Measurements from ENCODE around the gene DNTTIP2.

The DNTTIP2 gene

DNA sequence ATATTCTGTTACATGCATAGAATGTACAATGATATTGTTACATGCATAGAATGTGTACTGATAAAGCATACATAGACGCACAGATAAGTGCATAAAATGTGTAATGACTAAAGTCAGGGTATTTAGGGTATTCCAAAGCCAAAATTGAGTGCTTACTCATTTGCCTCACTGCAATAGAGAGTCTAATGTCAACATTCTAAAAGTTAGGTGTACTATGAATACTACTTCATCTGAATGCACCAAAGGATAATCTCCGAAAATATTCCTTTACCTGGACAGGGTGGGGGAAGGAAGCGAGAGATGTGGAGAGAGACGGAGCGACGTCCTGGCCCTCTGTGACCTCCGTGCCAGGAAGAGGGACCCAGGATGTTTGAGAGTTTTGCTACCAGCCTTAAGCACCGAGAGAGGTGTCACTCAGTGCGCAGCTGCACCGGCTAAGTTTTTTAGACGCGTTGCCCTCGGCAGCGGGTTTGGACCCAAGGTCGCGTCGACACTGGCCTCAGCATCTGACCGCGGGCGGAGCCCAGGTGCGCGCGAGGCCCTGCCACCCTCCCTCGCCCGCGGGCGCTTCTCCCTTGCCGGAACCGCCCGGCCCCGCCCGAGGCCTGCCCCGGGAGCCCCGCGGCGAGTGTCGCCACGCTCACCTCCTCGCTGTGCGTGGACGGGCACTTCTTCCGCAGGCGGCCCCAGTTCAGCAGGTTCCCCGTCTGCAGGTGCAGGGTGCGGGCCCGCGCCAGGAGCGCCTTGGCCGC is 29.6 kb upstream of the DNTTIP2 start:
- Histone ChIP-seq H3K27me3 (ENCODE audit: low read length) (no peaks in the 10 kb centered on the region), H3K9me3 (ENCODE audit: insufficient read depth, low read length) (no peaks in the 10 kb centered on the region), H4K20me1 (ENCODE audit: low read depth, low read length) (no peaks in the 10 kb centered on the region), H3K9me2 (replicated peaks; ENCODE audit: insufficient read depth, low read length) (no peaks in the 10 kb centered on the region), H3F3A (ENCODE audit: insufficient read depth) (peaks cover 24% of the 10 kb centered on the region; the same call in 1 of the 2 replicates), H3K9ac (ENCODE audit: low read length) (peak overlapping the region; percentile 83), H2AFZ (ENCODE audit: low read depth, low read length, severe bottlenecking) (peak overlapping the region; percentile 39), H3K4me2 (ENCODE audit: low read depth, low read length, poor library complexity, severe bottlenecking) (peak overlapping the region; percentile 66), H3K36me3 (ENCODE audit: low read length) (no peaks in the 10 kb centered on the region), H3K79me2 (ENCODE audit: insufficient read depth, low read length) (peaks cover 49% of the 10 kb centered on the region), H3K4me3 (ENCODE audit: insufficient read depth, low read length, poor library complexity, severe bottlenecking) (peak overlapping the region; percentile 65), H3K27ac (ENCODE audit: low read depth, low read length) (peak overlapping the region; percentile 60)
- TF ChIP-seq, protein P1, sequence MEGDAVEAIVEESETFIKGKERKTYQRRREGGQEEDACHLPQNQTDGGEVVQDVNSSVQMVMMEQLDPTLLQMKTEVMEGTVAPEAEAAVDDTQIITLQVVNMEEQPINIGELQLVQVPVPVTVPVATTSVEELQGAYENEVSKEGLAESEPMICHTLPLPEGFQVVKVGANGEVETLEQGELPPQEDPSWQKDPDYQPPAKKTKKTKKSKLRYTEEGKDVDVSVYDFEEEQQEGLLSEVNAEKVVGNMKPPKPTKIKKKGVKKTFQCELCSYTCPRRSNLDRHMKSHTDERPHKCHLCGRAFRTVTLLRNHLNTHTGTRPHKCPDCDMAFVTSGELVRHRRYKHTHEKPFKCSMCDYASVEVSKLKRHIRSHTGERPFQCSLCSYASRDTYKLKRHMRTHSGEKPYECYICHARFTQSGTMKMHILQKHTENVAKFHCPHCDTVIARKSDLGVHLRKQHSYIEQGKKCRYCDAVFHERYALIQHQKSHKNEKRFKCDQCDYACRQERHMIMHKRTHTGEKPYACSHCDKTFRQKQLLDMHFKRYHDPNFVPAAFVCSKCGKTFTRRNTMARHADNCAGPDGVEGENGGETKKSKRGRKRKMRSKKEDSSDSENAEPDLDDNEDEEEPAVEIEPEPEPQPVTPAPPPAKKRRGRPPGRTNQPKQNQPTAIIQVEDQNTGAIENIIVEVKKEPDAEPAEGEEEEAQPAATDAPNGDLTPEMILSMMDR (IDR thresholded peaks at IDR 0.05; ENCODE audit: insufficient read depth, low read length, poor library complexity, severe bottlenecking): no peak
- no peak for TF ChIP-seq EZH2phosphoT487 (conservative IDR thresholded peaks at IDR 0.05; ENCODE audit: low read length)

DNA sequence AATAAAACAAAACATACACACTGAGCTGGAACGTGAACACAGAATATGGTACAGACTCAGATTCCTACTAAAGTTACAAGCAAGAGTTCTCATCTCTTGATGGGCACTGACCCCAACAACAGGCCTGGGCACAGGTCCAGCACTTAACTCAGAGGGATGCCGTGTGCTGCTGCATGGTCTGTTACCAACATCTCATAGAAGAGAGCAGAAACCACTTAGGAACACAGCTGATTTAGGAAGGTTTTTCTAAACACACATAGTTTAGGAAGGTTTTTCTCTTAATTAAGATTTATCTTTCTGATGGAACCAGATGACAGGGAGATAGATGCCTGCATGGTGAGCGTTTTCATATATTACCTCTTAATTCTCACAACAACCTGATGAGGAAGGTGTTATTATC is 28.7 kb upstream of the DNTTIP2 start:
- H3K27ac ChIP-seq (ENCODE audit: low read depth, low read length): no peak overlapping the region
- H3K4me2 ChIP-seq (ENCODE audit: low read depth, low read length, poor library complexity, severe bottlenecking): peak overlapping the region; percentile 66
- no peaks in the 10 kb centered on the region for H3K27me3 ChIP-seq (ENCODE audit: low read length)
- peaks cover 51% of the 10 kb centered on the region for H3K79me2 ChIP-seq (ENCODE audit: insufficient read depth, low read length)
- H4K20me1 ChIP-seq (ENCODE audit: low read depth, low read length): no peaks in the 10 kb centered on the region
- peaks cover 24% of the 10 kb centered on the region; the same call in 1 of the 2 replicates for H3F3A ChIP-seq (ENCODE audit: insufficient read depth)
- H3K36me3 ChIP-seq (ENCODE audit: low read length): no peaks in the 10 kb centered on the region
- no peak overlapping the region for H2AFZ ChIP-seq (ENCODE audit: low read depth, low read length, severe bottlenecking)
- peak overlapping the region; percentile 65 for H3K4me3 ChIP-seq (ENCODE audit: insufficient read depth, low read length, poor library complexity, severe bottlenecking)
- H3K9me2 ChIP-seq (replicated peaks; ENCODE audit: insufficient read depth, low read length): no peaks in the 10 kb centered on the region
- no peaks in the 10 kb centered on the region for H3K9me3 ChIP-seq (ENCODE audit: insufficient read depth, low read length)
- TF ChIP-seq EZH2phosphoT487 (conservative IDR thresholded peaks at IDR 0.05; ENCODE audit: low read length): no peak
- TF ChIP-seq, protein P1 (IDR thresholded peaks at IDR 0.05; ENCODE audit: insufficient read depth, low read length, poor library complexity, severe bottlenecking): no peak
- H3K9ac ChIP-seq (ENCODE audit: low read length): peak overlapping the region; percentile 83

DNA sequence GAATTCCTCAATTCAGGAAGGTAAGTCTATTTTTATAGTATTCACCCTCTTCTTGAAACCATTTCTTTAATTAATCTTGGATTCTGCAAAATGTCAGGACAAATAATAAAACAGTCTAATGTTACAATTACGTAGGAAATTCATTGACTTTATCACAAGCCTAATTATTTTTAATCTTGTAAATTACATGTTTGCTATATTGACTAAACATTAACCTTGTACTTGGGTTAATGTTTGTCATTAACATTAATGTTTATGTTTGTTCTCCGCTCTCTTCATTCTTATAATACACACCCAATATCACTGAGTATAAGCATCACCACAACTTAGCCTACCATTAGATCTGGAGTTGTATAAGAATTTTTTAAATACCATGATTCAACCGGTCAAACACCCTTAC is 27.5 kb upstream of the DNTTIP2 start:
- H3F3A ChIP-seq (ENCODE audit: insufficient read depth): peaks cover 24% of the 10 kb centered on the region; the same call in 1 of the 2 replicates
- H3K36me3 ChIP-seq (ENCODE audit: low read length): no peaks in the 10 kb centered on the region
- H3K4me3 ChIP-seq (ENCODE audit: insufficient read depth, low read length, poor library complexity, severe bottlenecking): no peak overlapping the region
- no peak for TF ChIP-seq EZH2phosphoT487 (conservative IDR thresholded peaks at IDR 0.05; ENCODE audit: low read length)
- TF ChIP-seq, protein P1 (IDR thresholded peaks at IDR 0.05; ENCODE audit: insufficient read depth, low read length, poor library complexity, severe bottlenecking): no peak
- peak overlapping the region; percentile 66 for H3K4me2 ChIP-seq (ENCODE audit: low read depth, low read length, poor library complexity, severe bottlenecking)
- H2AFZ ChIP-seq (ENCODE audit: low read depth, low read length, severe bottlenecking): no peak overlapping the region
- no peak overlapping the region for H3K9ac ChIP-seq (ENCODE audit: low read length)
- H3K9me2 ChIP-seq (replicated peaks; ENCODE audit: insufficient read depth, low read length): no peaks in the 10 kb centered on the region
- H3K27ac ChIP-seq (ENCODE audit: low read depth, low read length): no peak overlapping the region
- H4K20me1 ChIP-seq (ENCODE audit: low read depth, low read length): no peaks in the 10 kb centered on the region
- peaks cover 51% of the 10 kb centered on the region for H3K79me2 ChIP-seq (ENCODE audit: insufficient read depth, low read length)
- H3K9me3 ChIP-seq (ENCODE audit: insufficient read depth, low read length): no peaks in the 10 kb centered on the region
- no peaks in the 10 kb centered on the region for H3K27me3 ChIP-seq (ENCODE audit: low read length)
